ENCODE data around the gene CDA.
"Not testable (repeated sequence)": the region's sequence is repeated elsewhere in the genome, so short reads cannot be mapped to it uniquely, and the experiment has no call there.

The CDA gene

DNA sequence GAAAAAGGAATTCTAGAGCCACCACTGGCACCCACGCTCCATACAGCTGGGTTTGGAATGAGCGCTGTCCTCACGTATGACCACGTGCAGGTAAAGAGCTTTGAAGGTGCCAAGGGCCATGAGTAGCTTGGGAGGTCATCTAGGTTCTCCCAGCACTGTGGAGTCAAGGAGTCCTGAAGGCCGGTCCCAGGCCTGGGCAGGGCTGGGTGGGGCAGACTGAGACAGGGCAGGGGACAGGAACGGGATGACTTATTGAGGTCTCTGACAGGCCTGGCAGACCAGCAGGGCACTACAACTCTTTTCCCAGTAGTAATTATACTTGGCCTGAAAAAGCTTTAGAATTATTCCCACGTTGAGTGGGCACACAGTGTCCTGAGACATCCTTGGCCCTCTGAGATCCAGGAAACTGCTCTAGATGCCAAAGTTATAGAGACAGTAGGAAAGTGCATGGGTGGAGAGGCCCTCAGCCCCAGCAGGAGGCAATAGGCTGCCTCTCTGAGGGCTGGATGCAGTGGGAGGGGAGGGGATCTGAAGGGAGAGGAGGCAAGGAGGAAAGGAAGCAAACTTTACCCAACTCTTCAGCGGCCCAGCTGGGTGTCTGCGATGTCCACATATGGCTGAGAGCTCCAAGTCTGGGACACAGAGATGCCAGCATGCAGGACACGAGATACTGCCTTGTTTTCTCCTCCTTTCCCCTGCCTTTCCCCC is 1.8 kb upstream of the CDA start:
- DNase-seq (ENCODE audit: extremely low read depth in 1 of 2, low read depth in 1 of 2): no peak

DNA sequence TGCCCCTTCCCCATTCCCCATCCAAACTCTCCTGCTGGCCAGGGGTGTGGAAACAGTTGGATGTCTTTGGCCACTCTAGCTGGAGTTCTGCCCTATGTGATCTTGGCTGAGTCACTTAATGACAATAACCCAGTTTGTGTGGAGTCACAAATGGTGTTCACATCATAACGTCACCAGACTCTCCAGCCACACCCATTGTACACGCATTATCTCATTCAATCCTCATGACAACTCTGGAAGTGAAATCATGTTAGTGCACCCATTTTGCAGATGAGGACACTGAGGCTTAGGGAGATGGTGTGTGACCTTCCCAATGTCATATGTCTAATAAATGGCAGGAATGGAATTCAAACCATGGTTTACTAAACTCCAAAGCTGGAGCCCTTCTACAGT is 1.2 kb upstream of the CDA start:
- no peak for DNase-seq (ENCODE audit: extremely low read depth in 1 of 2, low read depth in 1 of 2)

DNA sequence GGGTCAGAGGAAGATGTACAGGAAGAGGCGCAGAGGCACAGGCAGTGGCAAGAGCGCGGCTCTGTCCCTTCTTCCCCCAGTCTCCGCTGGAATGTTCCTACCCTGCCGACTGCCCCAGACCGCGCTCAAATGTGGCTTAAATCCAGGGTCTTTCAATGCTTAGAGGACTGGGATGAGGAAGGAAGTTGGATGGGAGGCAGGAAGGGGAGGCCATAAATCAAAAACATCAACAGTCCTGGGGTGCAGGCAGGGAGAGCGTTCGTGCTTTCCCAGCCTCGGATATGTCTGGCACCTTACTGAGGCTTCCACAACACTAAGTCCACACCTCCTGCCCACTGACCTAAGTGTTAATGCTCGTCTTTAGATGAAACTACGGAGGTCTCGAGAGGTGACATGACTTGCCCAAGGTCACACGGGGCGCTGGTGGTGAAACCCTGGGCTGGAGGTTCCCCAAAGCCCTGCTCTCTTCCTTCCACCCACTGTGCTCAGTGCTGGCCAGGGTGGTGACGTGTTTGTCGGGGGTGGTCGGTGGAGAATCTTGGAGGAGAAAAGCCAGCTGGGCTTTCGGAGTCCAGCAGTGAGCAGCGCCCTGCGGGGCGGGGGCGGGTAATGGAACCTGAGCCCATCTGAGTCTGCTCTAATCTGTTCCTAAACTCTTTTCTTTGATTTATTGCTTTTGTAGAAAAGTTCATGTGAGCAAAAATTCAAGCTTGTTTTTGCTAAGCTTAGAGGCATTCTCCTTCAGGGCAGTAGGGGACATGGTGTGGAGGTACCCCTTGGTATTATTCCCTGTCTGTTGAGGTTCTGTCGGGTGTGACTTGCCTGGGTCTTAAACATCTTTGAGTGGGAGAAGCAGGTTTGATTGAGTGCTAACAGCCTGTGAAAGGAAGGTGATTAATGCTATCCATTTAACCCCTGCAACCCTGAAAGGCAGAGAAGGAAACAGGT is 708 bp downstream of the CDA start:
- no peak for DNase-seq (ENCODE audit: extremely low read depth in 1 of 2, low read depth in 1 of 2)

DNA sequence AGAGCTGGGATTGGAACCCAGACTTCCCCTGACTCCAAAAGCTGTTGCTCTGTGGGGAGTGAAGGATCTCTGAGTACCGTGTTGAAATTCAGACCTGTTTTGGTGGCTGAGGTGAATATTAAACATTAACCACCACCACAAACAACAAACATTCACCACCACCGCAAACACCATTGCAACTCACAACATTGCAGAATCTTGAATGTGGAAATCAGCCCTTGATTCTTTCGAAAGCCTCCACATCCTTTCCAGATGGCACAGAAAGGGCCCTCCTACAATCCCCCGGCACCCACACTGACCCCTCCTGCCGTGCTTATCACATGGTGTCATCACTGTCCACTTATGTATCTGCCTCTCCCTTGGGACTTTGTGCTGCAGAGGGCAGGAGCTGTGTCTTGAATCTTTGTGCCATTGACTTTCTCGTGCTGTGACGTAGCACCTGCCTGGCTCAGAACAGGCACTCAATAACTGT is 1.4 kb downstream of the CDA start:
- no peak for DNase-seq (ENCODE audit: extremely low read depth in 1 of 2, low read depth in 1 of 2)

DNA sequence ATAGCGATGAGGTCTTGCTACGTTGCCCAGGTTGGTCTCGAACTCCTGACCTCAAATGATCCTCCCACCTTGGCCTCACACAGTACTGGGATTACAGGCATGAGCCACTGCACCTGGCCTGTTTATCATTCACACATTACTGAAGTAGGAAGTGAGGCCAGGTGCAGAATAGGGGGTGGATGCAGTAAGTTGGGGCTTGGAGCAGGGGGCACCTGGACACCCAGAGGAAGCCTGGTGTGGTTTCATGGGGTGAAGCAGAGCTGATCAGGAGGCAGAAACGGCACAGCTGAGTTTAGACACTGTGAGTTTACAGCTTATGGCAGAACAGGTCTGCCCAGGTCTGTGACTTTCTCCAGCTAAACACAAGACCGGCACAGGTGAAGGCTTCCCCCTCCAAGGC is 4.9 kb downstream of the CDA start:
- DNase-seq (ENCODE audit: extremely low read depth in 1 of 2, low read depth in 1 of 2): no peak

DNA sequence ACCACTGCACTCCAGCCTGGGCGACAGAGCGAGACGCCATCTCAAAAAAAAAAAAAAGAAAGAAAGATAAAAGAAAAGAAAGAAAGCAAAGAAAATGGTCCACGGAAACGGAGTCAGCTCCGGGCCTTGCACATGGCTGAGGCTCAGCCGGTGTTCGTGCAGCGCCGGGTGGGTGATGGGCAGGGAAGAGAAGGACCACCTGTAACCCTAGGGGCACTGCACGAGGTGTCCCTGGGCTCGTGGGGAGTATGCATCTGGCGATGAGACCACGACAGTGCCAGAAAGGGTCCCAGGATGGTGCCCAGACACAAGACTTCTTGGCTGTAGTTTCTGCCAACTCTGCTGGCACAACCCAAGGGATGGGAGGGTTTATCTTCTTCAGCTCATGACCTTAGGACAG is 5.8 kb downstream of the CDA start:
- no peak for DNase-seq (ENCODE audit: extremely low read depth in 1 of 2, low read depth in 1 of 2)

DNA sequence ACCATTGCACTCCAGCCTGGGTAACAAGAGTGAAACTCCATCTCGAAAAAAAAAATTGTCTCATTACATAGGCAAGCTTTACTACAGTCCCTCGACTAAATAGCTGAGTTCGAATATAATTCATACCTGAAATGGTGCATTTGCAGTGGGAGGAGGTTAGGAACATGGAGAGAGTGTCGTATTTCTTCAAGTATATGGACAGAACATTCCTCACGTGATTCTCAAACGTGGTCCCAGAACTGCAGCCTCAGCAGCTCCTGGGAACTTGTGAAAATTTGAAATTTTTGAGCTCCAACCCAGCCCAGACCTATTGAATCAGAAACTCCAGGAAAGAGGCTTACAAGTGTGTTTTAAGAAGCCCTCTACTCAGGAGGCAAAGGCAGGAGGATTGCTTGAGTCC is 7.2 kb downstream of the CDA start:
- no peak for DNase-seq (ENCODE audit: extremely low read depth in 1 of 2, low read depth in 1 of 2)

DNA sequence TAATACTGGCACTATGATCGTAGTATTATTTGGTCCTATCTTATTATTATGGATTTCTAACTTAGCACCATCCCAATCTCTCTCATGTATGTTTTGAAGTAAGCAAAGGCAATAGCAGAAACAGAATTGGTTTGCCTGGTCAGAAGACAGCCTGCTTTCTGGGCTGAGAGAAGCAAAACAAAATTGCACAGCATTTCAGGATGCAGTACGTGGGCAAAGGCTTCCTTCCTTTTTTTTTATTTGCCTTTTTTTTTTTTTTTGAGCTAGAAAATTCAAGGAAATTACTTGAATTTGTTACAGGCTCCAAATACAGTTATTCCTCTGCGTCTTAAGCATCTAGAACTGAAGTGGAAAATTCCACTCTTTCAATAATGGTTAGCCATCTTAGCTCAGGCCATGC is 8.8 kb downstream of the CDA start:
- DNase-seq (ENCODE audit: extremely low read depth in 1 of 2, low read depth in 1 of 2): no peak

DNA sequence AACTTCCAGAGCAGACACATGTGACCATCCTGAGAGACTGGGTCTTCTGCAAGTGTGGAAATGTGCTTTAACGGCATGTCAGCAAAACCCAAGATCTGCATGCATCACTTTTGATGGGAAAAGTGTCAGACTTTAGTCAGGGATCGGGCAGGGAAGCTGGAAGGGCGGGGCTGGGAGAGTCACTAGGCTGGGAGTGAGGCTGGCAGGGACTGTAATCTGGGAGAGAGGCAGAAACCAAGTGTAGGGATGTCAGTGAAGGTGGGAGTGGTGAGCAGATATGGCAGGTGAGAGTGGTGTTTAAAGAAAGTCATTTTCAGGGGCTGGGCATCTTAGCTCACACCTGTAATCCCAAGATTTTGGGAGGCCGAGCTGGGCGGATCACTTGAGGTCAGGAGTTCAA is 11.3 kb downstream of the CDA start:
- no peak for DNase-seq (ENCODE audit: extremely low read depth in 1 of 2, low read depth in 1 of 2)

DNA sequence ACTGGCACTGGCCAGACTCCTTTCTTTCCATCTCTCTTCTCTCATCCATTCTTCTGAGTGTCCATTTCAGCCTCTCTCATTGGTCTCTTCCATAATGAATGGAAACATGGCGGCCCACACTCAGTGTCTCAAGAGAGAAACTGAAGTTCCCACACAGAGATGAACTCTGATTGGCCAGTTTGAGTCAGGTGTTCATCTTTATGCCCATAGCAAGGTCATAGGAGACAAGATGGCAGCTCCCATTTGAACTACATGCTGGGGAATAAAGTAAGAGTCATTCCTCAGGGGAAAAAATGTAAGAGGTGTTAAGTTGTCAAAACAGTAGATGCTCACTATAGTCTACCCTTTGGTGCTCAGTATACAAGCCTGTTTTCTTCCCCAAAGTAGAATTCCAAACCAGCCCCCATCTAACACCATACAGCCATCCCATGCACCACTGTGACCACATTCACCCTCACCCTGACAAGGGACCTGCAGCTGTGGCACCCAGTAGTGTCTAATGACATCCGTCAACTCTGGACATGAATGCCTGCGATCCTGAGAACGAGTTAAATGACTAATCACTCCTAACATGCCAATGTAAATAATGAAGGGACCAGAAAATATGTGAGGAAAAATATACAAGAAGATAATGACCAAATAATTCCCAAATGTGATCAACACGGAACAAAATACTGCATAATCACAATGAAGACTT is 12.4 kb downstream of the CDA start:
- no peak for DNase-seq (ENCODE audit: extremely low read depth in 1 of 2, low read depth in 1 of 2)

DNA sequence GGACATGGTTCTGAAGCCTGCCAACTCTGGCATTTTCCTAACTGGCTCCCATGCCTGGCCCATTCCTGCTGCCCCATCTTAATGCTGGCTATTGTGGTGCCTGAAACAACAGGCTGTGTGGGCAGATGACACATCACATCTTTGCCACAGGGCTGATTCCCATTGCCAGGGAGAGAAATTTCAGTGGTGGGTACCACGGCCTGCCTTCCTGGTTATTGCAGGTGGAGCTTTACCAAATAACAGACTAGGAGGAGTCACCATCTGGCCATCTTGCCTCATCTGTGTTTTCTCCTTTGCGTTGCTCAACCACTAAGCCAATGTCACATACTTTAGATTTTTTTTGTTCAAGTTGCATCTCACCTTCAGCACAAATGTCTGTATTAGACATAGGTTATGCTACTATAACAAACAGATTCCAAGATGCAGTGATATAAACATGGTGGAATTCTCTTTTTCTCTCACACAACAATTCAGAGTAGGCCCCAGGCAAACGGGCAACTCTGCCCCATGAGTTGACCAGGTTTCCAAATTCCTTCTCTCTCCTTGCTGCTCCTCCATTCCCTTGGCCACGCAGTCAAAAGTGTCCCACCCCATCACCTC is 14.1 kb downstream of the CDA start:
- DNase-seq (ENCODE audit: extremely low read depth in 1 of 2, low read depth in 1 of 2): no peak

DNA sequence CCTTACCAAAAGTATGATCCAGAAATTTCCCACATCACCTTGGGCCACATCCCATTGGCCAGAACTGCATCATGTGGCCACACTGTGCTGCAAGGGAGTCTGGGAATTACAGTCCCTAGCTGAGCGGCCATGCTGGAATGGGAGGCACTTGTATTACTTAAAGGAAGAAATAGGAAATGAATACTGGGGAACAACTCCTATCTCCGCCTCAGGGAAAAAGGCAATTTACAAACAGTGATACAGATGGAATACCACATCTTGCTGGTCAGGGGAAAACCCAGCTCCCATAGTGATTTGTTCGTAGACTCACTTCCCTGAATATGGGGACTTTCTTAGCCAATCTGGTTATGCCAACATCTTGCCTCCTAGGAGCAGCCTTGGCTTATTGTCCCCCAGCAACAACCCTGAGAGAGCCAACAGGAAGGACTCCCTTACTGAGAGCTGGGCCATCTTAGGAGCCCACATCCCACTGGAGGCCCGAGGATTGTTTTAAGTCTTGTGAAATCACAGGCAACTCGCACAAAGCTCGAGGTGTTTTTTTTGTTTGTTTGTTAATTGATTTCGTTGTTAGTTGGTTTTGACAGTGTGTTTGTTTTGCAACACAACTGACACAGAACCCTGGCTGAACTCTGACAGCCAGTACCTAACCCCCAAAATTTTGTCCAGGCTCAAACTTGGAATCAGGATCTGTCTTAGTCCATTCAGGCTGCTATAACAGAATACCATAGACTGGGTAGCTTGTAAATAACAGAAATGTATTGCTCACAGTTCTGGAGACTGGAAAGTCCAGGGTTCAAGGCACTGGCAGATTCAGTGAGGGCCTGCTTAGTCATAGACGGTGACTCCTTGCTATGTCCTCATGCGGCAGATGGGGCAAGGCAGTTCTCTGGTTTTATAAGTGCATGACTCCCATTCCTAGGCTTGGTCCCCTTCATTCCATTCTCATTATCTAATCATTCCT is 14.9 kb downstream of the CDA start:
- DNase-seq (ENCODE audit: extremely low read depth in 1 of 2, low read depth in 1 of 2): no peak

DNA sequence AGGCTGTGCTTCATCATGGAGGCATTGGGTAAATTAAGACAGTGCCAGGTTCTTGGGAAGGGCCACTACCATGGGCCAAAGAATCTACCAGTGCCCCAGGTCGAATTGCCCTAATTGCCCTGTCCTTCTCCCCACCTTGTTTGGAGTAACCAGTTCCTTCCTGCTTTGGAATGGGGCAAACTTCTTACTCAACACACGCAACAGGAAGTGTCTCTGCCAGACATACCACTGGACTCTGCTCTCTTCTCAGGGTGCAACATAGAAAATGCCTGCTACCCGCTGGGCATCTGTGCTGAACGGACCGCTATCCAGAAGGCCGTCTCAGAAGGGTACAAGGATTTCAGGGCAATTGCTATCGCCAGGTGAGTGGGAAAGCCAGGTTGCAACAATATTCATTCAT is 15.8 kb downstream of the CDA start:
- DNase-seq (ENCODE audit: extremely low read depth in 1 of 2, low read depth in 1 of 2): no peak

DNA sequence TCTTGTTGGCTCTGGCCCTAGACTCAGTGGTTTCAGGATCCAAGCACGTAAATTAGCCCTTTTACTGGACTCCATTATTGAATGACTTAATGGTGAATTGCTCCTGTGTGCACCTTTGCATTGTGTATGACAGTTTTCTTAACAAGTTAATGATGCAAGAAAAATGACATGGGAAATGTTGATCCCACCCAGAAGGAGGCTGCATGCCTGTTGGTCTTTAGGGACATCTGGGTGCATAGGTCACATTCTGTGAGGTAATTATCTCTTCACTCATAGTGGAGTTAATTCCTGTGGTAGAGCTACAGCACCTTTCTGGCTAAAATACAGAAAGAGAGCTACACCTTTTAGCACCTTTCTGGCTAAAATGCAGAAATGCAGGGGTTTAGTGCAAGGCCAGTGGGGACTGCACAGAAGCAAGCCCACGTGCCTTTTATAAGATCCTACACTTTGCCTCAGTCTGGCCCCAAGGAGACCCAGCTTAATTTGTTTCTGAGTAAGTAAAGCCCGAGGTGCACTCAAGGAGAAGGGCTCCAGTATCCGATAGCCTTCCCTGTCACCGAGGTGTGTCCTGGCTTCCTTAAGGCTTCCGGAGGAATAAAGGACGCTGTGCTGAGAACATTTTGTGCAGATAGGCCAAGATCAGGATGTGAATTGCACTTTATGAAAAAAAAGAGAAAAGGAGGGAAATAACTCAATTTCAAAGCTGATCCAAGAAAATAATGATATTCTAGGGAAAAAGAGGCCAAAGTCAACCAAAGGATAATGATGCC is 18.1 kb downstream of the CDA start:
- DNase-seq (ENCODE audit: extremely low read depth in 1 of 2, low read depth in 1 of 2): not testable (repeated sequence)

DNA sequence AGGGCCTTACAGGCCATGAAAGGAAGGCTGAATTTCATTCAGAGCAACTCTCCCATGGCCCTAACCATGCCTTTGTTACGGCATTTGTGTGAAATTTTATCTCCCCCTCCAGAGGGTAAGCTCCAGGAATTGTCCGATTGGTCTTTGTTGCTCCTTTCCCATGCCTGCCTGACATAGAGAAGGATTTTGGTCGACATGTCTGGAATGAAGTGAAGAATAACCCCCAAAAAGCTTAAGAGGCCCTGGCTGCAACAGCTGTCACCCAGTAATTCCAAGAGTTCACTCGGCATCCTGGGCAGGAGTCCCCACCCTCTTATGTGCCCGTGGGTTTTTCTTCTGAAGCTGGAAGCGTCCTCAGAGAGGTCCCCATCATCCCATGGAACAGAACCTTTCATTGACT is 20.6 kb downstream of the CDA start:
- DNase-seq (ENCODE audit: extremely low read depth in 1 of 2, low read depth in 1 of 2): no peak

DNA sequence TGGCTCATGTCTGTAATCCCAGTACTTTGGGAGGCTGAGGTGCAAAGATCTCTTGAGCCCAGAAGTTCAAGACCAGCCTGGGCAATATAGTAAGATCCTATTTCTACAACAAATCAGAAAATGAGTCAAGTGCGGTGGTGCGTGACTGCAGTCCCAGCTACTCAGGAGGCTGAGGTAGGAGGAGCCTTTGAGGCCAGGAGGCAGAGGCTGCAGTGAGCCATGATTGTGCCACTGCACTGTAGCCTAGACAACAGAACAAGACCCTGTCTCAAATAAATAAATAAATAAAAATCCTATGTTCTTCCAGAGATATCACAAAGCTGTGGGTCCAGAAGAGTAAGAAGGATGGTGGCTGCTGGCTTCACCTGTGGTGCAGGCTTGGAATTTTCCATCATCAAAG is 22.1 kb downstream of the CDA start:
- no peak for DNase-seq (ENCODE audit: extremely low read depth in 1 of 2, low read depth in 1 of 2)

DNA sequence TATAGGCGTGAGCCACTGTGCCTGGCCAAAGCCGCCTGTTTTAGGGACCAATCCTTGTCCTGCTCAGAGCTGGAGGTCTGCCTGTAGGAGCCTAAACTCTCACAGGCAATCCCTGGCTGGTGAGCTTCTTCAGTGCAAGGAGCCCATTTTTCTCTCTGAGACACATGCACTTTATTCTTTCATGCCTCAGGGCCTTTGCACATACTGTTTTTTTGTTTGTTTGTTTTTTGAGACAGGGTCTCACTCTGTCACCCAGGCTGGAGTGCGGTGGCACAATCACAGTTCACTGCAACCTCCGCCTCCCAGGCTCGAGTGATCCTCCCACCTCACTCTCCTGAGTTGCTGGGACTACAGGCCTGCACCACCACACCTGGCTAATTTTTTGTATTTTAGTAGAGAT is 22.8 kb downstream of the CDA start:
- no peak for DNase-seq (ENCODE audit: extremely low read depth in 1 of 2, low read depth in 1 of 2)

DNA sequence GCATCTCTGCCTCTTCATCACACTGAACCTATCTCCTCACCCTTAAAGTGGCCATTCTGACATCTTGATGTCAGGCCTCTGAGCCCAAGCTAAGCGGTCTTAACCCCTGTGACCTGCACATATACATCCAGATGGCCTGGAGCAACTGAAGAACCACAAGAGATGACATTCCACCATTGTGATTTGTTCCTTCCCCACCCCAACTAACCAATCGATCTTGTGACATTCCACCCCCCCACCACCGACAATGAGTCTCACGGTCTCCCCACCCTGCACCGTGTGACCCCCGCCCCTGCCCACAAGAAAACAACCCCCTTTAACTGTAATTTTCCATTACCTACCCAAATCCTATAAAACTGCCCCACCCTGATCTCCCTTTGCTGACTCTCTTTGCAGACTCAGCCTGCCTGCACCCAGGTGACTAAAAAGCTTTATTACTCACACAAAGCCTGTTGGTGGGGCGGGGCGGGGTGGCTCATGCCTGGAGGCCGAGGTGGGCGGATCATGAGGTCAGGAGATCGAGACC is 23.4 kb downstream of the CDA start:
- no peak for DNase-seq (ENCODE audit: extremely low read depth in 1 of 2, low read depth in 1 of 2)

DNA sequence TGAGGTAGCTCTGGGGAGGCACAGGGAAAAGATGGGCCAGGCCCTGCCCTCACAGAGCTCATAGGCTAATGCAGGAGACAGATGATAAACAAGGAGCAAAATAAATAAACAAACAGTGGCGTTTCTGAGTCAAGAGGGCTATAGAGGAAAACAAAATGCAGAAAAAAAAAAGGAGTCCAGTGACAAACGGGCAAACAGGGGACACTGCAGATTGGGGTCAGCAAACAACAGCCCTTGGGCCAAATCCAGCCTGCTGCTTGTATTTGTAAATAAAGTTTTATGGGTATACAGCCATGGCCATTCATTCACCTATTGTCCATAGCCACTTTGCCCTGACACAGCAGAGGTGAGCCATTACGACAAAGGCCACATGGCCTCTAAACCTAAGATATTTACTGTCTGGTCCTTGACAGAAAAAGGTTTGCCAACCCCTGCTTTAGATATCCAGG is 25.3 kb downstream of the CDA start:
- DNase-seq (ENCODE audit: extremely low read depth in 1 of 2, low read depth in 1 of 2): no peak
